Effector CD4-positive, alpha-beta T cell (primary cell): ENCODE results near the gene ANXA8.

ENCODE experiments used
- DNase-seq: peaks from one replicate; pipeline ENCODE4 v3.0.0-alpha.2; 2020

The ANXA8 gene

DNA sequence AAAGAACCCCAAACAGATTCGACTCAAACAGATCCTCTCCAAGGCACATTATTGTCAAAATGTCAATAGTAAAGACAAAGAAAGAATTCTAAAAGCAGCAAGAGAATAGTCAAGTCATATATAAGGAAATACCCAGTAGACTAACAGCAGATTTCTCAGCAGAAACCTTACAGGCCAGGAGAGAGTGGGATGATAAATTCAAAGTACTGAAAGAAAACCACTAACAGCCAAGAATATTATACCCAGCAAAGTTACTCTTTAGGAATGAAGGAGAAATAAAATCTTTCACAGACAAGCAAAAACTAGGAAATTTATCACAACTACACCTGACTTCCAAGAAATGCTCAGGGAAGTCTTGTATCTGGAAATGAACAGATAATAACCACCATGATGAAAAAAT is 38.2 kb downstream of the ANXA8 start:
- no peak for DNase-seq

- DNase-seq, result no peak
Observed at GRCh38 chr10:47444047-47444446, 39.9 kb downstream of the ANXA8 start.

GRCh38 chr10:47443145-47443544 is 40.8 kb downstream of the ANXA8 start:
- DNase-seq, result no peak

DNA sequence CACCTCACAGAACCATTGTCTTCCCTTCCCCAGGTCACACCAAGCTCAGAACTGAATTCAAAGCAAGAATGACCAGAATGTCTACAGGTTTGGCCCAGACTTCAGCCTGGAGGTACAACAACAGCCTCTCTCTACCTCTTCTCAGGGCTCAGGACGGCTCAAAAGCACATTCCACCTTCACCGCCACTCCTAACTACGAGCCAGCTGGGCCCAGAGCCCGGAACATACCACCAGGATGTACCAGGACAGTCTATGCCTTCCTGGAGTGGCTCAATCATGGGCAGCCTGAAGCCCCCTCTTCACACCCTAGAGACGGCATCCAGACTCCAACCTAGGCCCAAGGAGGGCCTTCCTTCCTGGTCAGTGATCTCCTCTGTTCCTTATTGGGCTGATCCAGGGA is 41.6 kb downstream of the ANXA8 start:
- no peak for DNase-seq

GRCh38 chr10:47441938-47442337 is 42.0 kb downstream of the ANXA8 start:
- DNase-seq, result no peak

GRCh38 chr10:47440207-47440606 is 43.7 kb downstream of the ANXA8 start:
- DNase-seq, result no peak

DNA sequence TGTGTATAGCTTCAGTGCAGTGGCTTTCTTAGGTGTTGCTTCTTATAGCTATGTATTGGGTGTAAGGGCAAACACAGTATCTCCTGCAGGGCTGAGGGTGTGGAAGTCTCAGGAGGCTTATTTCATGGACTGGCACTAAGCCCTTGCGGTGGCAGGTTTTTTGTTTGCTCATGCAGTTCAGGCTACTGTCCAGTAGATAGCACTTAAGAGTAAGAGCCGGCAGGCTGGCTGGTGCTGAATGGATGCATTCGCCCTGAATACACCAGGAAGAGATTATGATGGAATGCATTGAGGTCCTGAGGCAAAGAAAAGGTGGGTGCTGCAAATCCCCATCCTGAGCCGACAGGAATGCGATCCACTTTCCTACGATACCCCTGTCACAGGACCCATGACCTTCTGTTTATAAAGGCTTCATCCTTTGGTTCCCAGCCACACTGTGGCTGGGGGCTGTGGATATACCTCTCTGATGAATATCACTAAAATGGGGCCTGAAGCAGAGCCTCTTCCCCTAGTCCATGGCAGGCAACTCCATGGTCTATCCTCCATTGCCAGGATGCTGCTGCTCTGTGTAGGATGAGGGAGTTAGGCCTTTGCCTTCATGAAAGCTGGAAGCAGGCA is 44.9 kb downstream of the ANXA8 start:
- DNase-seq, result no peak

DNA sequence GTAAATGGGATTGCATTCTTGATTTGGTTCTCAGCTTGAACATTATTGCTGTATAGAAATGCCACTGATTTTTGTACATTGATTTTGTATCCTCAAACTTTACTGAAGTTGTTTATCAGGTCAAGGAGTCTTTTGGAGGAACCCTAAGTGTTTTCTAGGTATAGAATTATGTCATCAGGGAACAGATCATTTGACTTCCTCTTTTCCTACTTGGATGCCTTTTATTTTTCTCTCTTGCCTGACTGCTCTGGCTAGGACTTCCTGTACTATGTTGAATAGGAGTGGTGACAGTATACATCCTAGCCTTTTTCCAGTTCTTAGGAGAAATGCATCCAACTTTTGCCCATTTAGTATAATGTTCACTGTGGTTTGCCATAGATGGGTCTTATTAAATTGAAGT is 48.8 kb downstream of the ANXA8 start:
- DNase-seq, result no peak

DNA sequence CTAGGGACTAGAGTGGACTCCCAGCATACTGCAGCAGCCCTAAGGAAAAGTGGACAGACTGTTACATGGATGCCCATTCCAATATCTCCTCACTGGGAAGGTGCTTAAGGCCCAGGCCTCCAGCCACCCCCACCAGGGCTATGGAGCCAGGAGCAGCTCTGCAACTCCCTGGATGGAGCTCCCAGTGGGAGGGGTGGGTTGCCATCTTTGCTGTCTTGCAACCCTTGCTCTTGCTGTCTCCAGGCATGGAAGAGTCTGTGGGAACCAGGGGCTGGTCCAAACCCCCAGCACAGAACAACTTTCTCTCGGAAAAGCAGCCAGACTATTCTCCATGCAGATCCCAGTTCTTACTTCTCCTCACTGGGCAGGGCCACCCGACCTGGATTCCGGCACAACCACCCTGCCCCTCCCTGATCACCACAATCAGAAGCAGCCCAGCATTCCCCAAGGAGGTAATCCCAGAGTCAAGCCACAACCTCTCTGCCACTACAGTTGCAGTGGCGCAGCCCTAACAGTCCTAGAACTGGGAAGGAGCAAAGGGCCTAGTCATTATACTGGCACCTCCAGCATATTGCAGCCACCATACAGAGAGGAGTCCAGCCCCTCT is 58.0 kb downstream of the ANXA8 start:
- DNase-seq, result no peak

DNA sequence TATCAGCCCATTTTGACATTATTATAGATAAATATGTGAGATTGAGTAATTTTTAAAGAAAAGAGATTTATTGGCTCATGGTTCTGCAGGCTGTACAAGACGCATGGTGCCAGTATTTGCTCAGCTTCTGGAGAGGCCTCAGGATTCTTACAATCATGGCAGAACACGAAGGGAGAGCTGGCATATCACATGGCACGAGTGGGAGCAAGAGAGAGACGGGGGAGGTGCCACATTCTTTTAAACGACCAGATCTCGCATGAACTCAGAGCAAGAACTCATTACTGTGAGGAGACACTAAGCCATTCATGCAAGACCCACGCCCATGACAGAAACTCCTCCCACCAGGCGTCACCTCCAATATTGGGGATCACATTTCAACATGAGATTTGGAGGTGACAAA is 59.7 kb downstream of the ANXA8 start:
- no peak for DNase-seq

GRCh38 chr10:47423476-47423875 is 60.4 kb downstream of the ANXA8 start:
- no peak for DNase-seq

GRCh38 chr10:47421057-47421952 is 62.6 kb downstream of the ANXA8 start:
- DNase-seq, result no peak

- no peak for DNase-seq
Observed at GRCh38 chr10:47420305-47421056, 63.4 kb downstream of the ANXA8 start.

- DNase-seq, result no peak
Observed at GRCh38 chr10:47419421-47419820, 64.5 kb downstream of the ANXA8 start.

- DNase-seq, result no peak
Observed at GRCh38 chr10:47418966-47419365, 64.9 kb downstream of the ANXA8 start.

GRCh38 chr10:47418321-47418720 is 65.6 kb downstream of the ANXA8 start:
- no peak for DNase-seq
